GM18873 (cell line): ENCODE results near the gene PPM1E.
"Not testable (repeated sequence)": the region's sequence is repeated elsewhere in the genome, so short reads cannot be mapped to it uniquely, and the experiment has no call there.

ENCODE experiments used
- ATAC-seq: cut with Tn5 transposase; IDR thresholded peaks from one replicate; pipeline ENCODE4 v1.9.1; 2021; ENCODE audit warnings: mild to moderate bottlenecking, moderate library complexity, moderate number of reproducible peaks; ENCODE audit not compliant: unreplicated experiment, low FRiP score

The PPM1E gene

GRCh38 chr17:58764373-58764772, 8.7 kb downstream of the PPM1E start:
- no peak for ATAC-seq

- not testable (repeated sequence) for ATAC-seq
Observed at GRCh38 chr17:58778482-58778881, 22.8 kb downstream of the PPM1E start.

- ATAC-seq, result no peak
Observed at GRCh38 chr17:58779446-58779845, 23.8 kb downstream of the PPM1E start.

- no peak for ATAC-seq
Observed at GRCh38 chr17:58783380-58783779, 27.7 kb downstream of the PPM1E start.

- ATAC-seq, result no peak
Observed at GRCh38 chr17:58785097-58785496, 29.4 kb downstream of the PPM1E start.

- no peak for ATAC-seq
Observed at GRCh38 chr17:58786586-58787295, 31.1 kb downstream of the PPM1E start.

- ATAC-seq, result no peak
Observed at GRCh38 chr17:58788199-58788598, 32.5 kb downstream of the PPM1E start.

GRCh38 chr17:58789160-58789559, 33.5 kb downstream of the PPM1E start:
- ATAC-seq, result no peak

- ATAC-seq, result no peak
Observed at GRCh38 chr17:58789831-58790230, 34.2 kb downstream of the PPM1E start.

- not testable (repeated sequence) for ATAC-seq
Observed at GRCh38 chr17:58794508-58794907, 38.9 kb downstream of the PPM1E start.

GRCh38 chr17:58802188-58802587, 46.5 kb downstream of the PPM1E start:
- no peak for ATAC-seq

GRCh38 chr17:58806046-58806445, 50.4 kb downstream of the PPM1E start:
- no peak for ATAC-seq

GRCh38 chr17:58808609-58809563, 53.2 kb downstream of the PPM1E start:
- no peak for ATAC-seq

- ATAC-seq, result no peak
Observed at GRCh38 chr17:58809564-58809936, 53.9 kb downstream of the PPM1E start.

GRCh38 chr17:58811290-58811689, 55.6 kb downstream of the PPM1E start:
- no peak for ATAC-seq

GRCh38 chr17:58813712-58814111, 58.1 kb downstream of the PPM1E start:
- ATAC-seq, result no peak

GRCh38 chr17:58818654-58819053, 63.0 kb downstream of the PPM1E start:
- ATAC-seq, result no peak

- ATAC-seq, result no peak
Observed at GRCh38 chr17:58822148-58823050, 66.7 kb downstream of the PPM1E start.

- ATAC-seq, result no peak
Observed at GRCh38 chr17:58823051-58823525, 67.4 kb downstream of the PPM1E start.

- no peak for ATAC-seq
Observed at GRCh38 chr17:58829172-58829637, 73.6 kb downstream of the PPM1E start.
